Natural killer cell treated with Interleukin-12 subunit alpha and Interleukin-12 subunit beta and Interleukin-15 and Interleukin-18, amount 100 ng/mL, for 72 hours (primary cell): ENCODE data around the gene GNG13. TPM values are rescaled to one million over a fixed set of nuclear protein-coding genes. Genes with fewer than 3 reads are reported as not detected.

Experiments used
- ATAC-seq, 2 donors: fragments of 150-1000 bp; cut with Tn5 transposase in 1 of 2; sonication (Bioruptor Pico), chemical (Tn5 transposase) in 1 of 2; 2 replicates each; pipeline ENCODE4 v1.10.0; 2021
- DNase-seq: peaks from one replicate; pipeline ENCODE4 v3.0.0; 2022; ENCODE audit warnings: low spot score
- H3K27ac Mint-ChIP-seq, 2 donors: 1 replicate in 1 of 2; 2 replicates in 1 of 2; pipeline ENCODE4 v1.8.0; 2022; ENCODE audit warnings: mixed read lengths in 2 of 2, mild to moderate bottlenecking in 1 of 2, moderate library complexity in 1 of 2
- H3K27me3 Mint-ChIP-seq, 2 donors: 1 replicate in 1 of 2; 2 replicates in 1 of 2; pipeline ENCODE4 v1.8.0; 2022; ENCODE audit warnings: mixed read lengths in 2 of 2
- H3K36me3 Mint-ChIP-seq: one replicate; pipeline ENCODE4 v1.8.0; 2022; ENCODE audit warnings: mixed read lengths
- H3K4me1 Mint-ChIP-seq, 2 donors: 1 replicate in 1 of 2; 2 replicates in 1 of 2; pipeline ENCODE4 v1.8.0; 2022; ENCODE audit warnings: low read depth in 2 of 2, mixed read lengths in 2 of 2, mild to moderate bottlenecking in 1 of 2
- H3K4me3 Mint-ChIP-seq: one replicate; pipeline ENCODE4 v1.8.0; 2022; ENCODE audit warnings: mixed read lengths
- H3K9me3 Mint-ChIP-seq: 2 replicates; pipeline ENCODE4 v1.8.0; 2022; ENCODE audit warnings: mixed read lengths
- total RNA-seq, 2 donors: library from RNA; stranded (reverse); gene quantifications; one replicate each; pipeline ENCODE4 v1.2.3, GENCODE V29; 2022

The GNG13 gene
- total RNA-seq, 2 donors from 2014 or later = not detected

DNA sequence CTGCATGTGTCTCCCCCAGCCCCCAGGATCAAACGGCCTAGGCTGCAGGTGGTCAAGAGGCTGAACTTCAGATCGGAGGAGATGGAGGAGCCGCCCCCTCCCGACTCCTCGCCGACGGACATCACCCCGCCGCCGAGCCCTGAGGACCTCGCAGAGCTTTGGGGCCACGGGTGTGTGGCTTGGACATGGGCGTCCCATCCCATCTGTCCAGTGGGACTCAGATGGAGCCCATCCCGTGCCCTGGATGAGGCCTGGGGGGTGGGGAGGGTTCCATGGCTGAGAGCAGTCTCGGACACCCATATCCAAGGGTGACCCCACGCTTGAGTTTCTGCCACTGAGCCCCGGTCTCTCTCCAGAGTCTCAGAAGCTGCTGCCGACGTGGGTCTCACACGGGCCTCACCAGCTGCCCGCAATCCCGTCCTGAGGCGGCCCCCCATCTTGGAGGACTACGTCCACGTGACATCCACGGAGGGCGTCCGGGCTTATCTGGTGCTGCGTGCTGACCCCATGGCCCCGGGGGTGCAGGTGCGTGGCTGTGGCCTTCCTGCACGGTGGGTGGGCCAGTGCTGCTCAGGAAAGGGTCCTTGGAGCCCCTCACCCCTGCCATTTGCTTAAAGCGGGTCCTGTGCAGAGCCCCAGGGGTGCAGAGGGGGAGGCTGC is 11.2 kb downstream of the GNG13 start:
- ATAC-seq = no peak
- no peaks in the 10 kb centered on the region for H3K9me3 Mint-ChIP-seq

DNA sequence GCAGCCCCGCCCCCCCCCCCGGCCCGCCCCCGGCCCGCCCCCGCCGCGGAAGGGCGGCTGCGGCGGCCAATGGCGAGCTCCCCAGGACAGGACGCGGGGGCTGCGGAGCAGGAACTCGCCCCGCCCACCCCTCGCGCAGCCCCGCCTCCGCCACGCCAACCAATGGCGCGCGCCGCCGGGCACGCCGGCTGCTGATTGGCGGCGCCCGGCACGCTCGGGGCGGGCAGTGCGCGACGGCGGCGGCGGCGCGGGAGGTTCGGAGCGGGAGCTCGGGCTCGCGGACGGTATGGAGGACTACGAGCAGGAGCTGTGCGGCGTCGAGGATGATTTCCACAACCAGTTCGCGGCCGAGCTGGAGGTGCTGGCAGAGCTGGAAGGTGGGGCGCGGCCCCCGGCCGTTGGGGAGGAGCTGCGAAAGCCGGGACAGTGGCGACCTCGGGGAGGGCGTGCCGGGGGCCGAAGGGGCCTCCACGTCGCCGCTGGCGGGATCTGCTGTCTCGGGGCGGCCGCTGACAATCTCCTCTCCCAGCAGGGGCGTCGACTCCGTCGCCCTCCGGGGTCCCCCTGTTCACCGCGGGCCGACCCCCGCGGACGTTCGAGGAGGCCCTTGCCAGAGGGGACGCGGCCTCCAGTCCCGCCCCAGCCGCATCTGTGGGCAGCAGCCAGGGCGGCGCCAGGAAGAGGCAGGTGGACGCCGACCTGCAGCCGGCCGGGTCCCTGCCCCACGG is 12.0 kb downstream of the GNG13 start, which contains the start of gene CHTF18:
Gene CHTF18 (plus strand): TSS at position 222 of the 728 bp plus-strand sequence. CDS start 65 bp downstream, at position 287.
- Mint-ChIP-seq H3K27me3 (no peaks in the 10 kb centered on the region), H3K36me3 (no peaks in the 10 kb centered on the region), H3K4me3 (peak within 1 kb of the TSS; percentile 83), H3K4me1 (peaks cover 0 to 3% of the 10 kb centered on the region in 2 donors), H3K27ac (peak within 1 kb of the TSS; percentile 33 to 70), H3K9me3 (no peaks in the 10 kb centered on the region)
- DNase-seq = peak; percentile 94
- ATAC-seq = peak; percentile 95 to 97

More for the DNA sequence above, 11.2 kb downstream of the GNG13 start:
- peaks cover 0 to 3% of the 10 kb centered on the region in 2 donors for H3K4me1 Mint-ChIP-seq
- peak overlapping the region; percentile 30 for H3K4me3 Mint-ChIP-seq
- no peaks in the 10 kb centered on the region for H3K27me3 Mint-ChIP-seq
- no peak for DNase-seq
- no peak overlapping the region for H3K27ac Mint-ChIP-seq
- H3K36me3 Mint-ChIP-seq = no peaks in the 10 kb centered on the region

DNA sequence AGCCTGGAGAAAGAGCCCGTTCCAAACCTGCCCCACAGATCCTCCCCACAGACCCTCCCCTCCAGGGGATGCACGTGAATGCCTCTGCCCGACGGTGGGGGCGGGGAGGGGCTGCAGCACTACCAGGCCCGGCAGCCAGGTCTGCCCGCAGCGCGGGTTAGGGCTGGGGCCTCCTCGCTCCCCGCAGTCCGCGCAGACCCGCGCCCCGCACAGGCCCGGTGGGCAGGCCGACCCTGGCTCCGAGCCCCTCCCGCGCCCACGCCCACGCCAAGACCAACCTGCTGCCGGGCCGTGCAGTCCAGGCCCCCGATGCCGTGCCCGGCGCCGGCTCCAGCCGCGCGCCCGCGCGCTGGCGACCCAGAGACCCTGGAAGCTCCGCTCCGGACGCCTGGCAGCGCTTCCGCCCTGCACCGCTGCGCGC is 12.5 kb downstream of the GNG13 start, which contains the start of gene RPUSD1:
Gene RPUSD1 (minus strand): TSS at position 404 of the 421 bp plus-strand sequence. CDS start 644 bp downstream, outside the sequence.
- peak in 1 of 2 donors; percentile 39 for ATAC-seq
- Mint-ChIP-seq H3K27ac (peak within 1 kb of the TSS; percentile 33 to 70), H3K4me1 (peaks cover 0 to 3% of the 10 kb centered on the region in 2 donors)

DNA sequence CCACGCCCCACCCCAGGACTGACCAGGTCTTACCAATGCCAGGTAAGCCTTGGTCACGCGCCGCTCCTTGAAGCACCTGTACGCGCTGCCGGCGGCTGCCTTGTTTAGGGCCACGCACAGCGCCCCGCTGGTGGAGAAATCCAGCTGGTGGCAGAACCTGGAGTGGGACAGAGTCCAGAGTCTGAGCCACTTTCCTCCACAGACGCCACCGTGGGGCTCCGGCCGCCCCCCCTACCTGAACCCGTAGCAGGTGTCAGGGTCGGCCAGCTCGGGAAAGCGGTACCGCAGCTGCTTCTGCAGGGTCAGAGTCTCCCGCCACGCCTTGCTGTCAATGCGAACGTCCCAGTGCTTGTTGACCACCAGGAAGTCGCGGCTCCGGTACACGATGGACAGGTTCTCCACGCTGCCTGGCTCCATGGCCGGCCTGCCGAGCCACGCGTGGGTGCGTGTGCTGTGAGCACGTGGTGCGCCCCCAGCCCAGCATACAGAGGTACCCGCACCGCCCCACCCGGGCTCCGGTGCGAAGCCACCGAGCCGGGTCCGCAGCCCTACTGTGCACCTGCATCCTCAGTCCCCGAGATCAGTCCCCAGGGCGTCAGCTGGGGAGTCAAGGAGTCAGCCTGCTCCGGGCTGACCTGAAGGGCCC is 13.1 kb downstream of the GNG13 start:
- H3K36me3 Mint-ChIP-seq = no peaks in the 10 kb centered on the region
- H3K4me1 Mint-ChIP-seq = peaks cover 0 to 3% of the 10 kb centered on the region in 2 donors
- DNase-seq (no peak), ATAC-seq (no peak)
- peak overlapping the region; percentile 83 for H3K4me3 Mint-ChIP-seq
- peak overlapping the region; percentile 33 to 70 for H3K27ac Mint-ChIP-seq
- H3K27me3 Mint-ChIP-seq = no peaks in the 10 kb centered on the region
- no peaks in the 10 kb centered on the region for H3K9me3 Mint-ChIP-seq

More for the DNA sequence above, 12.5 kb downstream of the GNG13 start, which contains the start of gene RPUSD1:
- no peak for DNase-seq
- Mint-ChIP-seq H3K27me3 (no peaks in the 10 kb centered on the region), H3K4me3 (peak within 1 kb of the TSS; percentile 83), H3K36me3 (no peaks in the 10 kb centered on the region), H3K9me3 (no peaks in the 10 kb centered on the region)

DNA sequence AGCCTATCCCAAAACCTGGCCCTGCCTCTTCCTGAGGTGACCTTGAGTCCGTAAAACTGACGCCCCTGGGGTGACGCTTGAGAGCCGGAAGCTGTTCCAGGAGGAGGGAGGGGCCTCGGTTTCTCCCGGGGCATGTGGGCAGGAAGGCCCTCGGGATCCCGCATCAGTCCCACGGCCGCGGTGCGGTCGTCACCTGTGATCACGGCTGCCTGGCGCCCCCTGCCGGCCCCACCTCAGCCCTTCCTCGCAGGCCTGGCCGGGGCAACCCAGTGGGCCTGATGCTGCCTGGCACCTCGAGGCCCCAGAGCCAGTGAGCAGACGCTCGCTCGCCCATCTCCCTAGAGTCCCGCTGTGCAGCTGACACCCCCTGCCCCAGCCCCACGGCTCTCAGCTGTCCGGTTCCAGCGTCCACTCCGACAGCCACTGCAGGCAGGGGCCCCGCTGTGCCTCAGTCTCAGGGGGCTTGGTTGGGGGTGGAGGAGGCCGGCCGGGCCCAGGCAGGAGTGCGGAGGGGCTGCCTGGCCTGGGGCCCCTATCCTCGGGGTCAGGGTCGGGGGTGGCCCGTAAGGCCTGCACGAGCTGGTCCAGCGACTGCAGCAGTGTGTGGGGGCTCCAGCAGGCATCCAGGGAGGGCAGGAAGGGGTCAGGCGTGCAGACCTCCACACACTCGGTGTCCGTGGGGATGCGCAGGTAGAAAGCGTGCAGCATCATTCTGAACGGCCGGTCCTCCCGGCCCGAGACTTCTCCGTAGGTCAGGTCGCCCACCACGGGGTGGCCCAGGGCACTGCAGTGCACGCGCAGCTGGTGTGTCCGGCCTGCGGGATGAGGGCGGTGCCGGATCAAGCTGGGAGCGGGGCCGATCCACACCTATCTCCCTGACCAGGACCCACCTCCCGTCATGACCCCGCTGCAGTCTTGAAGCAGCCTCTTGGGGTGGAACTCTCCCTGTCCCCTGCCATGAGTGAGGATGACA is 14.7 kb downstream of the GNG13 start:
- peak overlapping the region; percentile 83 for H3K4me3 Mint-ChIP-seq
- DNase-seq = no peak
- no peaks in the 10 kb centered on the region for H3K9me3 Mint-ChIP-seq
- H3K36me3 Mint-ChIP-seq = no peaks in the 10 kb centered on the region
- no peaks in the 10 kb centered on the region for H3K27me3 Mint-ChIP-seq
- H3K27ac Mint-ChIP-seq = no peak overlapping the region
- H3K4me1 Mint-ChIP-seq = peaks cover 0 to 3% of the 10 kb centered on the region in 2 donors
- no peak for ATAC-seq

DNA sequence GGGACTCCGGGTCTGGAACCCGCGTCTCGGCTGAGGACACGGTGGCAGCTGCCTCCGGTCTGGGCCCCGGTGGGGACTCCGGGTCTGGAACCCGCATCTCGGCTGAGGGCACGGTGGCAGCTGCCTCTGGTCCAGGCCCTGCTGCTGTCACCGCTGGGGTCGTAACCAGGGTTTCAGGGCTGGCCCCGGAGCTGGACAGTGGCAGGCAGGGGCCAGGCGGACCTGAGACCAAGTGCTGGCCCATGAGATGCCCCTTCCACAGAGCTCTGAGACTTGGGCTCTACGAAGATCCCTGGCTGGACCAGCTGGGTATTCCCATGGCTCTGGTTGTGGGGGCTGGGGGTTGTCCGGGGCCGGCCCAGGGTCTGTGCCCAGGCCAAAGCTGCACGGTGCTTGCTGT is 16.1 kb downstream of the GNG13 start:
- Mint-ChIP-seq H3K9me3 (no peaks in the 10 kb centered on the region), H3K27ac (no peak overlapping the region), H3K36me3 (no peaks in the 10 kb centered on the region), H3K4me1 (peaks cover 0 to 3% of the 10 kb centered on the region in 2 donors), H3K4me3 (no peak overlapping the region), H3K27me3 (no peaks in the 10 kb centered on the region)
- no peak for DNase-seq
- ATAC-seq = no peak

DNA sequence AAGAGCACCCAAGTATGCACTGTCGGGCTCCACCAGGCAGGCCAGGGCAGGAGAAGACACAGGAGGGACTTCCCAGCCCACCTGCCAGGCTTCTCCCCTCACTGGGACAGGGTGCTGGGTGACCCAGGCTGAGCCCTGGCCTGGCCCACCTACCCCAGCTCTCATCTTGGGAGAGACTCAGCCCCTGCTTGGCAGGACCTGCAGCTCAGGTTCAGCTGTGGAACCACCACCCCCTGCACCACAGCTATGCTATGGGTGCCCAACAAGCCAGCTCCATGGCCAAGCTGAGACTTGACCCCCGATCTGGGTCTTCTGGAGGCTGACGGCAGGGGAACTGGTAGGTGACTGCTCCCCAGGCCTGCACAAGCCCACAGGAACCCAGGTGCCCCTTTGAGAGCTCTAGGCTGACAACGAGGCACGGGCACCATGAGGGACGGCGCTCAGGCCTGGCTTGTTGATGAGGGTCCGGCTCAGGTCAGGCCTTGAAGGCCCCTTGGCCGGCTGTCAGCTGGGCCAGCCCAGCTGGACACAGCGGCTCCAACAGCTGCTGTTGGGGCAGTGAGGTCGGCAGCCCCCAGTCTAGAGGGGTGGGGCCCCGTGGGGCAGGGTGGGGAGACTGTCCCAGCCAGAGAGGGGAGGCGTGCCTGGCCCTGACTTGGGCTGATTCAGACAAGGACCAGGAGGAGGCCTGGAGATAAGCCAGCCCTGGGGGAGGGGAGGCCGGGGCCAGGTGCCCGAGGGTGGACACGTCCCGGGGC is 17.0 kb downstream of the GNG13 start:
- no peak for ATAC-seq
- no peak overlapping the region for H3K27ac Mint-ChIP-seq

DNA sequence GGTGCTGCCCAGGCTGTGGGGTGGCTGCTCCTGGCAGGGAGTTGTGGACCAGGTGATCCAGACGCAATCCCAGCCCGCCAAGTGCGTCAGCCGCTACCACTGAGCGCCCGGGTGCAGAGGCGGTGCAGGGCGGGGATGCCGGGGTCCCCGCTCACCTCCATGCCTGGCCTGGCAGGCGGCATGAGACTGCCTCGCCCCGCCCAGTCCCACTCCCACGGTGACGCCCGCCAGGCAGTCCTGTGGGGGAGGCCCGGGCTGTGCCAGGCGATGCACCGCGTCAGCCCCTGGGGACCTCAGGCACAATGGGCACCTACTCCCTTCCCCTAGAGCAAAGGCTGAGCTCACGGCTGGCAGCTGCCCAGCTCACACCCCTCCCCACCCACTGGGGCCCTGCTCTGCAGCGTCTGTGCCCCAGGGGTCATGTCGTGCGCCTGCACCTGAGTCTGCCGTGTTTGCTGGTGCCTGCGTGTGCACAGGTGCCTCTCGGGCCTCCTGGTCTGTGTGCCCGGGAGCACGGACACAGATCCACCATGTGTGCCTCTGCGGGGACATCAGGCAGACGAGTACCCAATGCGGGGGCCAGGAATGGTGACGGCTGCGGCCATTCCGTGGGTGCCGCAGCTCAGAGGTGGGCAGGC is 17.6 kb downstream of the GNG13 start:
- peaks cover 0 to 3% of the 10 kb centered on the region in 2 donors for H3K4me1 Mint-ChIP-seq
- H3K9me3 Mint-ChIP-seq = no peaks in the 10 kb centered on the region
- H3K36me3 Mint-ChIP-seq = no peaks in the 10 kb centered on the region
- H3K27me3 Mint-ChIP-seq = peaks cover 0 to under 1% of the 10 kb centered on the region in 2 donors
- H3K27ac Mint-ChIP-seq = no peak overlapping the region
- DNase-seq (no peak), ATAC-seq (no peak)
- H3K4me3 Mint-ChIP-seq = no peak overlapping the region

More for the DNA sequence above, 17.0 kb downstream of the GNG13 start:
- peaks cover 0 to 3% of the 10 kb centered on the region in 2 donors for H3K4me1 Mint-ChIP-seq
- no peaks in the 10 kb centered on the region for H3K27me3 Mint-ChIP-seq
- no peaks in the 10 kb centered on the region for H3K9me3 Mint-ChIP-seq
- no peak for DNase-seq
- H3K36me3 Mint-ChIP-seq = no peaks in the 10 kb centered on the region
- H3K4me3 Mint-ChIP-seq = no peak overlapping the region

DNA sequence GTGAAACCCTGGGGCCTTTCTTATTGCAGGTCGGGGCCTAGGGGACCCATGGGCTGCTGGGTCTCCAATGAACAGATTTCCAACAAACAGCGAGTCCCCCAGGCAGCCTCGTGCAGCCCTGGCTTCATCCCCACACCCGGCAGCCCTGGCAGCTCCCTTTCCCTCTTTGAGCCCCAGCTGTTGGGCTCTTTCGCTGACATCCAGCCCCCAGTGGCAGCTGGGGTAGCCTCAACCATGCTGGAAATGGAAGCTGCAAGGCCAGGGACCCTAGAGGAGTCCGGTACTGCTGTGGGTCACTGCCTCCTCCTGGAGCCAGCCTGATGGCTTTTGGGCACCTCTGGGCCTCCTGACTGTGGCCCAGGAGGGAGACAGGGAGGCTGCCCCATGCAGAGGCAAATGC is 18.3 kb downstream of the GNG13 start:
- no peak for ATAC-seq
- Mint-ChIP-seq H3K36me3 (no peaks in the 10 kb centered on the region), H3K4me1 (peaks cover 0 to 2% of the 10 kb centered on the region in 2 donors), H3K27ac (no peak overlapping the region), H3K4me3 (no peak overlapping the region), H3K27me3 (peaks cover 0 to 3% of the 10 kb centered on the region in 2 donors), H3K9me3 (no peaks in the 10 kb centered on the region)
- DNase-seq = no peak

DNA sequence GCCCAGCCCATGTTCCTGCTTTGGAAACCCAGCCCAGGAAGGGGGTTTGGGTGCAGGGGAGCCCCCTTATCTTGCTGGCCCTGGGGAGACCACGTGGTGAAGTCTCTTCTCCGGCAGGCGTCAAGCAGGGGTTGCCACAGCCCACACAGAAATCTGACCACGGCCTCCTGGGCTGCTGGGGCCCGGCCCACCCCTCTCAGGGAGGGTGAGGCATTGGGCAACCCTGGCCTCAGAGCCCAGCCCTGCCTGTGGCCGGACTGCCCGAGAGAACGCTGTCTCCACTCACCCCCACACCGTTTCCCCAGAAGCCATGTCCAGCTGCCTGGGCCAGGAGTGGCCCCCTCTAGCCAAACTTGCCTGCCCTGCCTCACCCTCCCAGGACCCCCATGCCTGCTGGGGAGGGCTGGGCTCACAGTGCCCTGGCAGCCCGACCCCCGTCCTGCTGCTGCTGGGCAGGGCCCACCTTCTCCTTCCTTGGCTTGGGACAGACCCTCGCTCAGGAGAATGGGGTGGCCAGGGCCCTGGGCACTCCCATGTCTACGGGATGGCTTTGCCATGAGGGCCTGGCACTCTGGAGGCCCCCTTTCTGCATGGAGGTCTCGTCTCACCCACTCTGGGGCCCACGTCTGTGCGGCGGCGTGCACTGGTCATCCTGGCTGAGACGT is 19.1 kb downstream of the GNG13 start:
- ATAC-seq = no peak

DNA sequence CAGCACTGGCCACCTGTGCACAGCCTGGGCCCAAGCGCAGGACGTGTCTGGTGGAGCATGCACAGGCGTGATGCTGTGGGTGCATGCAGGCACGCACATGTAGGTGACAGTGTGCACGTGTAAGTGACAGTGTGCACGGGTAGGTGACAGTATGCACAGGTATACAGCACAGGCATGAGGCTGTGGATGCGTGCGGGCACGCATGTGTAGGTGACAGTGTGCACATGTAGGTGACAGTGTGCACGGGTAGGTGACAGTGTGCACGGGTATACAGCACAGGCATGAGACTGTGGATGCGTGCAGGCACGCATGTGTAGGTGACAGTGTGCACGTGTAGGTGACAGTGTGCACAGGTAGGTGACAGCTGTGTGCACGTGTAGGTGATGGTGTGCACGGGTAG is 20.2 kb downstream of the GNG13 start:
- Mint-ChIP-seq H3K4me3 (no peak overlapping the region), H3K4me1 (peaks cover 0 to 2% of the 10 kb centered on the region in 2 donors), H3K9me3 (no peaks in the 10 kb centered on the region), H3K27me3 (peaks cover 0 to 3% of the 10 kb centered on the region in 2 donors), H3K36me3 (no peaks in the 10 kb centered on the region), H3K27ac (no peak overlapping the region)
- ATAC-seq = no peak
- DNase-seq = no peak

More for the DNA sequence above, 19.1 kb downstream of the GNG13 start:
- no peaks in the 10 kb centered on the region for H3K36me3 Mint-ChIP-seq
- H3K27me3 Mint-ChIP-seq = peaks cover 0 to 3% of the 10 kb centered on the region in 2 donors
- H3K9me3 Mint-ChIP-seq = no peaks in the 10 kb centered on the region
- H3K27ac Mint-ChIP-seq = no peak overlapping the region
- peaks cover 0 to 2% of the 10 kb centered on the region in 2 donors for H3K4me1 Mint-ChIP-seq
- H3K4me3 Mint-ChIP-seq = no peak overlapping the region
- no peak for DNase-seq
